Activated CD4-positive, alpha-beta T cell treated with anti-CD3 and anti-CD28 coated beads, Interleukin-2, amount 10 ng/mL, durations not matched to agents 24 days and 14 days (primary cell): Measurements from ENCODE around the gene MRM2. TPM values are rescaled to one million over a fixed set of nuclear protein-coding genes. Genes with fewer than 3 reads are reported as not detected.
"Not testable (repeated sequence)": the region's sequence is repeated elsewhere in the genome, so short reads cannot be mapped to it uniquely, and the experiment has no call there.

Source experiments
- DNase-seq: peaks from one replicate; pipeline ENCODE4 v3.0.0; 2022
- H3K27ac Mint-ChIP-seq: one replicate; pipeline ENCODE4 v1.8.0; 2022; ENCODE audit warnings: mild to moderate bottlenecking, mixed read lengths
- H3K27me3 Mint-ChIP-seq: one replicate; pipeline ENCODE4 v1.8.0; 2022; ENCODE audit warnings: mixed read lengths
- H3K36me3 Mint-ChIP-seq: one replicate; pipeline ENCODE4 v1.8.0; 2022; ENCODE audit warnings: low read depth, mild to moderate bottlenecking, mixed read lengths
- H3K4me1 Mint-ChIP-seq: one replicate; pipeline ENCODE4 v1.8.0; 2021; ENCODE audit warnings: mixed read lengths
- H3K4me3 Mint-ChIP-seq: one replicate; pipeline ENCODE4 v1.8.0; 2022; ENCODE audit warnings: mild to moderate bottlenecking, moderate library complexity, mixed read lengths
- H3K9me3 Mint-ChIP-seq: one replicate; pipeline ENCODE4 v1.8.0; 2021; ENCODE audit warnings: mixed read lengths
- intact Hi-C: fragments of 100-400 bp; cut with micrococcal nuclease; formaldehyde crosslinking; loops from one replicate; pipeline ENCODE4 v1.15.1; 2023
- total RNA-seq: library from RNA; stranded (reverse); gene quantifications from 2 replicates; pipeline ENCODE4 v1.2.3, GENCODE V29; 2022

Gene MRM2
- total RNA-seq, 1 donor from 2014 or later, result 47.9 TPM

GRCh38 chr7:2274666-2275065 is 32.7 kb upstream of the MRM2 start:
- no peaks in the 10 kb centered on the region for H3K4me1 Mint-ChIP-seq
- no peaks in the 10 kb centered on the region for H3K9me3 Mint-ChIP-seq
- no peak overlapping the region for H3K4me3 Mint-ChIP-seq
- H3K36me3 Mint-ChIP-seq, result no peaks in the 10 kb centered on the region
- DNase-seq, result no peak
- intact Hi-C loops, result no loop called here
- H3K27ac Mint-ChIP-seq, result no peak overlapping the region
- H3K27me3 Mint-ChIP-seq, result no peaks in the 10 kb centered on the region

- no peak overlapping the region for H3K4me3 Mint-ChIP-seq
- H3K27ac Mint-ChIP-seq, result no peak overlapping the region
Observed at GRCh38 chr7:2273866-2274265, 31.9 kb upstream of the MRM2 start.

GRCh38 chr7:2272031-2272430 is 30.0 kb upstream of the MRM2 start:
- no peaks in the 10 kb centered on the region for H3K9me3 Mint-ChIP-seq
- H3K27me3 Mint-ChIP-seq, result no peaks in the 10 kb centered on the region
- H3K4me3 Mint-ChIP-seq, result no peak overlapping the region
- intact Hi-C loops, result no loop called here
- H3K36me3 Mint-ChIP-seq, result peaks cover 3% of the 10 kb centered on the region
- no peaks in the 10 kb centered on the region for H3K4me1 Mint-ChIP-seq
- no peak for DNase-seq
- H3K27ac Mint-ChIP-seq, result no peak overlapping the region

More at GRCh38 chr7:2273866-2274265, 31.9 kb upstream of the MRM2 start:
- intact Hi-C loops, result no loop called here
- no peak for DNase-seq
- Mint-ChIP-seq H3K36me3 (peaks cover 3% of the 10 kb centered on the region), H3K9me3 (no peaks in the 10 kb centered on the region), H3K27me3 (no peaks in the 10 kb centered on the region), H3K4me1 (no peaks in the 10 kb centered on the region)

- Mint-ChIP-seq H3K9me3 (no peaks in the 10 kb centered on the region), H3K4me3 (no peak overlapping the region), H3K36me3 (peaks cover 3% of the 10 kb centered on the region), H3K27me3 (no peaks in the 10 kb centered on the region), H3K4me1 (no peaks in the 10 kb centered on the region), H3K27ac (no peak overlapping the region)
- DNase-seq, result no peak
- intact Hi-C loops, result no loop called here
Observed at GRCh38 chr7:2271273-2272026, 29.4 kb upstream of the MRM2 start.

- H3K27ac Mint-ChIP-seq, result no peak overlapping the region
- no peak overlapping the region for H3K4me3 Mint-ChIP-seq
- intact Hi-C loops, result no loop called here
- H3K36me3 Mint-ChIP-seq, result peaks cover 3% of the 10 kb centered on the region
- H3K9me3 Mint-ChIP-seq, result no peaks in the 10 kb centered on the region
- no peaks in the 10 kb centered on the region for H3K4me1 Mint-ChIP-seq
- DNase-seq, result no peak
- no peaks in the 10 kb centered on the region for H3K27me3 Mint-ChIP-seq
Observed at GRCh38 chr7:2270495-2270894, 28.5 kb upstream of the MRM2 start.

GRCh38 chr7:2269991-2270460 is 28.0 kb upstream of the MRM2 start:
- no peaks in the 10 kb centered on the region for H3K4me1 Mint-ChIP-seq
- peaks cover 3% of the 10 kb centered on the region for H3K36me3 Mint-ChIP-seq
- intact Hi-C loops, result no loop called here
- H3K4me3 Mint-ChIP-seq, result no peak overlapping the region
- H3K27ac Mint-ChIP-seq, result no peak overlapping the region
- no peak for DNase-seq
- no peaks in the 10 kb centered on the region for H3K9me3 Mint-ChIP-seq
- H3K27me3 Mint-ChIP-seq, result no peaks in the 10 kb centered on the region

GRCh38 chr7:2269089-2269990 is 27.3 kb upstream of the MRM2 start:
- H3K36me3 Mint-ChIP-seq, H3K9me3 Mint-ChIP-seq, H3K27me3 Mint-ChIP-seq, H3K27ac Mint-ChIP-seq, H3K4me1 Mint-ChIP-seq, H3K4me3 Mint-ChIP-seq, intact Hi-C loops, DNase-seq: not testable (repeated sequence)

GRCh38 chr7:2266911-2267310 is 24.9 kb upstream of the MRM2 start:
- no peaks in the 10 kb centered on the region for H3K27me3 Mint-ChIP-seq
- H3K4me1 Mint-ChIP-seq, result peaks cover 2% of the 10 kb centered on the region
- H3K27ac Mint-ChIP-seq, result no peak overlapping the region
- intact Hi-C loops, result no loop called here
- no peak overlapping the region for H3K4me3 Mint-ChIP-seq
- H3K36me3 Mint-ChIP-seq, result peaks cover 10% of the 10 kb centered on the region
- no peaks in the 10 kb centered on the region for H3K9me3 Mint-ChIP-seq
- DNase-seq, result no peak

GRCh38 chr7:2264158-2264557 is 22.2 kb upstream of the MRM2 start:
- no peak overlapping the region for H3K4me3 Mint-ChIP-seq
- no peaks in the 10 kb centered on the region for H3K27me3 Mint-ChIP-seq
- intact Hi-C loops, result no loop called here
- peaks cover 9% of the 10 kb centered on the region for H3K36me3 Mint-ChIP-seq
- no peaks in the 10 kb centered on the region for H3K9me3 Mint-ChIP-seq
- no peak for DNase-seq
- no peak overlapping the region for H3K27ac Mint-ChIP-seq
- H3K4me1 Mint-ChIP-seq, result peaks cover 8% of the 10 kb centered on the region

GRCh38 chr7:2263176-2263575 is 21.2 kb upstream of the MRM2 start:
- Mint-ChIP-seq H3K27me3 (no peaks in the 10 kb centered on the region), H3K9me3 (no peaks in the 10 kb centered on the region), H3K36me3 (peaks cover 9% of the 10 kb centered on the region), H3K4me1 (peaks cover 8% of the 10 kb centered on the region), H3K4me3 (no peak overlapping the region), H3K27ac (no peak overlapping the region)
- no peak for DNase-seq
- intact Hi-C loops, result no loop called here

GRCh38 chr7:2261611-2262010 is 19.6 kb upstream of the MRM2 start:
- H3K9me3 Mint-ChIP-seq, result no peaks in the 10 kb centered on the region
- DNase-seq, result peak; percentile 69
- peaks cover 8% of the 10 kb centered on the region for H3K4me1 Mint-ChIP-seq
- peak overlapping the region; percentile 85 for H3K27ac Mint-ChIP-seq
- H3K36me3 Mint-ChIP-seq, result peaks cover 9% of the 10 kb centered on the region
- intact Hi-C loops, result no loop called here
- H3K4me3 Mint-ChIP-seq, result peak overlapping the region; percentile 55
- H3K27me3 Mint-ChIP-seq, result no peaks in the 10 kb centered on the region

- no peaks in the 10 kb centered on the region for H3K27me3 Mint-ChIP-seq
- intact Hi-C loops, result no loop called here
- no peak for DNase-seq
- H3K36me3 Mint-ChIP-seq, result peaks cover 9% of the 10 kb centered on the region
- H3K4me1 Mint-ChIP-seq, result peaks cover 8% of the 10 kb centered on the region
- H3K9me3 Mint-ChIP-seq, result no peaks in the 10 kb centered on the region
- no peak overlapping the region for H3K27ac Mint-ChIP-seq
- H3K4me3 Mint-ChIP-seq, result no peak overlapping the region
Observed at GRCh38 chr7:2260820-2261219, 18.8 kb upstream of the MRM2 start.

- Mint-ChIP-seq H3K36me3 (peaks cover 13% of the 10 kb centered on the region), H3K27me3 (no peaks in the 10 kb centered on the region), H3K4me1 (peaks cover 12% of the 10 kb centered on the region), H3K9me3 (no peaks in the 10 kb centered on the region), H3K27ac (no peak overlapping the region), H3K4me3 (no peak overlapping the region)
- intact Hi-C loops, result no loop called here
- no peak for DNase-seq
Observed at GRCh38 chr7:2259480-2259879, 17.5 kb upstream of the MRM2 start.

- intact Hi-C loops, result no loop called here
- H3K27me3 Mint-ChIP-seq, result no peaks in the 10 kb centered on the region
- H3K4me3 Mint-ChIP-seq, result no peak overlapping the region
- no peak for DNase-seq
- H3K27ac Mint-ChIP-seq, result no peak overlapping the region
- no peaks in the 10 kb centered on the region for H3K9me3 Mint-ChIP-seq
- peaks cover 12% of the 10 kb centered on the region for H3K4me1 Mint-ChIP-seq
- H3K36me3 Mint-ChIP-seq, result peaks cover 11% of the 10 kb centered on the region
Observed at GRCh38 chr7:2258661-2259365, 16.8 kb upstream of the MRM2 start.
